ENCODE results near the gene PLPP4.

GRCh38 chr10:120559800-120560199 is 102.8 kb downstream of the PLPP4 start:
- TF ChIP-seq CTCF (IDR thresholded peaks at IDR 0.05; ENCODE audit: low read depth, low read length) (no peak), EZH2phosphoT487 (IDR thresholded peaks at IDR 0.05; ENCODE audit: low read depth) (no peak)

Data from OCI-LY3 (cell line).